Mammary microvascular endothelial cell (primary cell): Measurements from ENCODE around the gene ANKRD36B. TPM values are rescaled to one million over a fixed set of nuclear protein-coding genes. Genes with fewer than 3 reads are reported as not detected.

Experiments used
- total RNA-seq: library from RNA; depleted of rRNA; stranded (reverse); fragments of >200 nt; gene quantifications from 2 replicates; pipeline ENCODE4 v1.2.3, GENCODE V29; 2015

Gene ANKRD36B
- total RNA-seq: 11.0 and 11.3 TPM in 2 replicates

GRCh38 chr2:97589598-97590510, at the start of gene ANKRD36B:
Gene ANKRD36B (minus strand): TSS chr2:97589877. CDS start chr2:97589685, 192 bp downstream.

Other genes starting within 250 kb of the ANKRD36B start
- 325 and 348 TPM in 2 replicates for gene COX5B, start 56.2 kb upstream of the ANKRD36B start, total RNA-seq
- gene ACTR1B, start 74.2 kb upstream of the ANKRD36B start, total RNA-seq: 54.8 and 58.9 TPM in 2 replicates
- 0.54 TPM in 1 of 2 replicates, not detected in the other for gene C2orf92, start 79.8 kb upstream of the ANKRD36B start, total RNA-seq
- gene ZAP70, start 123.7 kb upstream of the ANKRD36B start, total RNA-seq: 0.53 TPM in 1 of 2 replicates, not detected in the other